MM.1S (cell line): ENCODE data around the gene FARP2.

Experiments
- DNase-seq: peaks from one replicate; pipeline ENCODE4 v3.0.0-alpha.2; 2015
- H2AFZ ChIP-seq: fragments of 300-600 bp; sonication (generic); 2 replicates; pipeline ENCODE4 v1.6.0; 2016; ENCODE audit warnings: antibody characterized with exemption, low read length
- H3F3A ChIP-seq: fragments of 300-600 bp; sonication (generic); 2 replicates; pipeline ENCODE4 v1.6.1; 2016; ENCODE audit warnings: mild to moderate bottlenecking, antibody characterized with exemption, low read length, moderate library complexity, mixed read lengths; ENCODE audit not compliant: insufficient read depth
- H3K27ac ChIP-seq: fragments of 300-600 bp; sonication (generic); 2 replicates; pipeline ENCODE4 v1.5.1; 2016; ENCODE audit warnings: mild to moderate bottlenecking, low read length
- H3K27me3 ChIP-seq: fragments of 300-600 bp; sonication (generic); replicated peaks from 2 replicates; pipeline ENCODE4 v1.6.0; 2016; ENCODE audit warnings: low read length; ENCODE audit not compliant: insufficient read depth
- H3K36me3 ChIP-seq: fragments of 300-600 bp; sonication (generic); replicated peaks from 2 replicates; pipeline ENCODE4 v1.6.1; 2016; ENCODE audit warnings: mild to moderate bottlenecking, low read length, mixed read lengths; ENCODE audit not compliant: insufficient read depth
- H3K4me1 ChIP-seq: fragments of 300-600 bp; sonication (generic); 2 replicates; pipeline ENCODE4 v1.6.1; 2016; ENCODE audit warnings: low read length, mixed read lengths
- H3K4me2 ChIP-seq: fragments of 300-600 bp; sonication (generic); 2 replicates; pipeline ENCODE4 v1.6.0; 2016; ENCODE audit warnings: low read depth, low read length
- H3K4me3 ChIP-seq: fragments of 300-600 bp; sonication (generic); 2 replicates; pipeline ENCODE4 v1.5.1; 2016; ENCODE audit warnings: low read length, mixed read lengths
- H3K79me2 ChIP-seq: fragments of 300-600 bp; sonication (generic); 2 replicates; pipeline ENCODE4 v1.6.1; 2016; ENCODE audit warnings: mixed run types, low read length, mixed read lengths
- H3K9ac ChIP-seq: fragments of 300-600 bp; sonication (generic); 2 replicates; pipeline ENCODE4 v1.6.1; 2016; ENCODE audit warnings: low read length, mixed read lengths
- H3K9me2 ChIP-seq: fragments of 300-600 bp; sonication (generic); replicated peaks from 2 replicates; pipeline ENCODE4 v1.6.1; 2016; ENCODE audit warnings: mild to moderate bottlenecking, low read length, mixed read lengths; ENCODE audit not compliant: insufficient read depth
- H3K9me3 ChIP-seq: fragments of 300-600 bp; sonication (generic); replicated peaks from 2 replicates; pipeline ENCODE4 v1.6.1; 2016; ENCODE audit warnings: mild to moderate bottlenecking, low read length, mixed read lengths; ENCODE audit not compliant: insufficient read depth
- H4K20me1 ChIP-seq: fragments of 300-600 bp; sonication (generic); 2 replicates; pipeline ENCODE4 v1.6.1; 2016; ENCODE audit warnings: mild to moderate bottlenecking, low read length, moderate library complexity, mixed read lengths; ENCODE audit not compliant: insufficient read depth
- CTCF ChIP-seq: fragments of 300-600 bp; sonication (generic); IDR thresholded peaks from 2 replicates; pipeline ENCODE4 v1.5.1; 2016; ENCODE audit warnings: antibody characterized with exemption, low read length, mixed read lengths
- EZH2 ChIP-seq: fragments of 300-600 bp; sonication (generic); optimal IDR thresholded peaks from 2 replicates; pipeline ENCODE3; 2017; ENCODE audit warnings: low read depth, mild to moderate bottlenecking, antibody characterized with exemption, low read length, mixed read lengths
- EZH2phosphoT487 ChIP-seq: fragments of 300-600 bp; sonication (generic); IDR thresholded peaks from 2 replicates; pipeline ENCODE4 v1.6.1; 2018; ENCODE audit warnings: antibody characterized with exemption, low read length

Gene FARP2

DNA sequence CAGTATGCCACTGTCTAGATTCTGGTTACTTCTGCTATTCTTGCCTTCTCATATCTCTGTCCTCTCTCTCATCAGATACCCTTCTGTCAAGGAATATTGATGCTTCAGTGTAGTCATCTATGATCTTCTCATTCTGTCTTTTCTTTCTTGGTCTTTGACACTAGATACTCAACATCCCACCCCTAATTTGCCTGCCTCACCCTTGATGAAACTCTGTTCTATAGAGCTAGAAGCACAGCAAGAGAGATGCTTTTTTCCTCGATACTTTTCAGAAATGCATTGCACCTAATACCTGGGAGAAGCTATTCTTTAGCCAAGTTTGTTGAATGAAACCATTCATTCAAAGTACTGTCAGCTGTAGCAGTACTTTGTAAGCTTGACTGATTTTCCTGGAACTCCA, 30.8 kb upstream of the FARP2 start:
- Histone ChIP-seq H3F3A (no peaks in the 10 kb centered on the region), H3K27me3 (no peaks in the 10 kb centered on the region), H4K20me1 (no peaks in the 10 kb centered on the region; the same call in 1 of the 2 replicates), H3K4me2 (no peak overlapping the region), H3K36me3 (peaks cover 3% of the 10 kb centered on the region; the same call in 1 of the 2 replicates), H3K79me2 (peaks cover 60% of the 10 kb centered on the region), H3K4me1 (no peaks in the 10 kb centered on the region), H3K27ac (no peak overlapping the region), H3K9me3 (no peaks in the 10 kb centered on the region), H3K9ac (no peak overlapping the region), H2AFZ (no peak overlapping the region), H3K9me2 (no peaks in the 10 kb centered on the region), H3K4me3 (no peak overlapping the region)
- DNase-seq = no peak
- TF ChIP-seq CTCF = no peak
- TF ChIP-seq EZH2phosphoT487 = no peak
- TF ChIP-seq EZH2 = no peak

- Histone ChIP-seq H4K20me1 (no peaks in the 10 kb centered on the region), H3K79me2 (peaks cover 20% of the 10 kb centered on the region), H3K4me3 (no peak overlapping the region), H3K27me3 (no peaks in the 10 kb centered on the region), H3F3A (peaks cover 4% of the 10 kb centered on the region; the same call in 1 of the 2 replicates), H3K9ac (no peak overlapping the region), H3K4me2 (no peak overlapping the region), H3K9me2 (no peaks in the 10 kb centered on the region), H3K27ac (no peak overlapping the region), H3K9me3 (no peaks in the 10 kb centered on the region), H3K36me3 (no peaks in the 10 kb centered on the region; the same call in 1 of the 2 replicates), H2AFZ (no peak overlapping the region), H3K4me1 (peaks cover 8% of the 10 kb centered on the region)
- no peak for TF ChIP-seq CTCF
- TF ChIP-seq EZH2phosphoT487 = no peak
- TF ChIP-seq EZH2 = no peak
- no peak for DNase-seq
These were observed 26.1 kb upstream of the FARP2 start for GRCh38 chr2:241329669-241330615.

DNA sequence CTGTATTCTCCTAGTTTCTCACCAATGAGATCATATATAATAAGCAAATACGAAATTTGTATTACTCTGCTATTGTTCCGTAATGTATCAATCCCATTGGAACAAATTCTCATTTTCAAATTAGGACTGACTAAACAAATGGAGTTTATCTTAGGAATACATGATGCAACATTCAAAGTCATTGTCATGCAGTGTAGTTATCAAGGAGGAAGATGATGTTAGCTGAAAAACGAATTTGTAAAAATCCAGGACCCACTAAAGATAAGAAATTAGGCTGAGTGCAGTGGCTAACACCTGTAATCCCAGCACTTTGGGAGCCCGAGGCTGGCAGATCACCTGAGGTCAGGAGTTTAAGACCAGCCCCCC, 25.5 kb upstream of the FARP2 start:
- no peaks in the 10 kb centered on the region; the same call in 1 of the 2 replicates for H3K36me3 ChIP-seq
- H3K4me2 ChIP-seq = no peak overlapping the region
- H3F3A ChIP-seq = peaks cover 10% of the 10 kb centered on the region
- no peak overlapping the region for H2AFZ ChIP-seq
- H4K20me1 ChIP-seq = no peaks in the 10 kb centered on the region
- H3K9me3 ChIP-seq = no peaks in the 10 kb centered on the region
- H3K9ac ChIP-seq = no peak overlapping the region
- H3K4me1 ChIP-seq = peaks cover 14% of the 10 kb centered on the region
- peaks cover 16% of the 10 kb centered on the region; the same call in 1 of the 2 replicates for H3K79me2 ChIP-seq
- no peak for DNase-seq
- no peak overlapping the region for H3K4me3 ChIP-seq
- H3K27me3 ChIP-seq = no peaks in the 10 kb centered on the region
- no peaks in the 10 kb centered on the region for H3K9me2 ChIP-seq
- H3K27ac ChIP-seq = no peak overlapping the region
- TF ChIP-seq EZH2phosphoT487 = no peak
- no peak for TF ChIP-seq EZH2
- TF ChIP-seq CTCF = no peak
